ENCODE results near the gene ZNF830.

The ZNF830 gene

GRCh38 chr17:34990921-34991365, 29.6 kb downstream of the ZNF830 start:
- H3K4me3 ChIP-seq (replicated peaks; ENCODE audit: low read depth, low read length), result no peak overlapping the region
- no peak for DNase-seq (ENCODE audit: extremely low read depth, low read depth)
- no peak for TF ChIP-seq CTCF (IDR thresholded peaks at IDR 0.05; ENCODE audit: low read depth, low read length, missing control alignments)

GRCh38 chr17:34991606-34992005, 30.3 kb downstream of the ZNF830 start:
- no peak for DNase-seq (ENCODE audit: extremely low read depth, low read depth)
- H3K4me3 ChIP-seq (replicated peaks; ENCODE audit: low read depth, low read length), result no peak overlapping the region
- TF ChIP-seq CTCF (IDR thresholded peaks at IDR 0.05; ENCODE audit: low read depth, low read length, missing control alignments), result no peak

- H3K4me3 ChIP-seq (replicated peaks; ENCODE audit: low read depth, low read length), result no peak overlapping the region
- no peak for DNase-seq (ENCODE audit: extremely low read depth, low read depth)
- no peak for TF ChIP-seq CTCF (IDR thresholded peaks at IDR 0.05; ENCODE audit: low read depth, low read length, missing control alignments)
Measured at GRCh38 chr17:34993031-34993430, 31.7 kb downstream of the ZNF830 start.

- no peak overlapping the region for H3K4me3 ChIP-seq (replicated peaks; ENCODE audit: low read depth, low read length)
- no peak for DNase-seq (ENCODE audit: extremely low read depth, low read depth)
- no peak for TF ChIP-seq CTCF (IDR thresholded peaks at IDR 0.05; ENCODE audit: low read depth, low read length, missing control alignments)
Measured at GRCh38 chr17:34996422-34997285, 35.3 kb downstream of the ZNF830 start.

- DNase-seq (ENCODE audit: extremely low read depth, low read depth), result no peak
- no peak overlapping the region for H3K4me3 ChIP-seq (replicated peaks; ENCODE audit: low read depth, low read length)
- TF ChIP-seq CTCF (IDR thresholded peaks at IDR 0.05; ENCODE audit: low read depth, low read length, missing control alignments), result no peak
Measured at GRCh38 chr17:34997355-34997862, 36.1 kb downstream of the ZNF830 start.

GRCh38 chr17:34998205-34998604, 36.9 kb downstream of the ZNF830 start:
- H3K4me3 ChIP-seq (replicated peaks; ENCODE audit: low read depth, low read length), result no peak overlapping the region
- TF ChIP-seq CTCF (IDR thresholded peaks at IDR 0.05; ENCODE audit: low read depth, low read length, missing control alignments), result peak; percentile 84
- DNase-seq (ENCODE audit: extremely low read depth, low read depth), result no peak
